ENCODE data around the gene FMO2.
"Not testable (repeated sequence)": the region's sequence is repeated elsewhere in the genome, so short reads cannot be mapped to it uniquely, and the experiment has no call there.

The FMO2 gene

GRCh38 chr1:171221665-171222591, 36.8 kb downstream of the FMO2 start:
- DNase-seq: no peak

GRCh38 chr1:171222936-171223335, 37.8 kb downstream of the FMO2 start:
- no peak for DNase-seq

- not testable (repeated sequence) for DNase-seq
Observed at GRCh38 chr1:171224257-171224656, 39.2 kb downstream of the FMO2 start.

GRCh38 chr1:171226747-171227370, 41.8 kb downstream of the FMO2 start:
- no peak for DNase-seq

- DNase-seq: no peak
Observed at GRCh38 chr1:171231326-171231725, 46.2 kb downstream of the FMO2 start.

- DNase-seq: no peak
Observed at GRCh38 chr1:171233183-171233582, 48.1 kb downstream of the FMO2 start.

GRCh38 chr1:171236231-171236630, 51.1 kb downstream of the FMO2 start:
- not testable (repeated sequence) for DNase-seq

- no peak for DNase-seq
Observed at GRCh38 chr1:171243878-171244277, 58.8 kb downstream of the FMO2 start.

GRCh38 chr1:171245458-171246064, 60.5 kb downstream of the FMO2 start:
- no peak for DNase-seq

- no peak for DNase-seq
Observed at GRCh38 chr1:171247501-171247900, 62.4 kb downstream of the FMO2 start.

GRCh38 chr1:171248302-171248701, 63.2 kb downstream of the FMO2 start, which contains the start of gene FMO1:
Gene FMO1 (plus strand): TSS chr1:171248494. CDS start chr1:171258088, 9,594 bp downstream.
- no peak for DNase-seq

GRCh38 chr1:171248841-171249240, 63.7 kb downstream of the FMO2 start:
- DNase-seq: no peak

- no peak for DNase-seq
Observed at GRCh38 chr1:171250263-171250662, 65.2 kb downstream of the FMO2 start.

- DNase-seq: peak; percentile 23
Observed at GRCh38 chr1:171251042-171251951, 66.2 kb downstream of the FMO2 start.

GRCh38 chr1:171251952-171252300, 66.8 kb downstream of the FMO2 start:
- DNase-seq: no peak

GRCh38 chr1:171252482-171252881, 67.4 kb downstream of the FMO2 start:
- DNase-seq: no peak

GRCh38 chr1:171254859-171255258, 69.8 kb downstream of the FMO2 start:
- no peak for DNase-seq

- no peak for DNase-seq
Observed at GRCh38 chr1:171256940-171257606, 72.0 kb downstream of the FMO2 start.

GRCh38 chr1:171257607-171258076, 72.5 kb downstream of the FMO2 start:
- DNase-seq: no peak

GRCh38 chr1:171258429-171258828, 73.3 kb downstream of the FMO2 start:
- DNase-seq: no peak

- DNase-seq: no peak
Observed at GRCh38 chr1:171258943-171259342, 73.8 kb downstream of the FMO2 start.
